22Rv1 (cell line): ENCODE measurements around the gene NHLH2.

Experiments used
- ZFX ChIP-seq: fragments of 450-650 bp; IDR thresholded peaks from 2 replicates; pipeline ENCODE4 v1.6.1; 2017; ENCODE audit warnings: antibody characterized with exemption, borderline replicate concordance
- TF ChIP-seq, protein P1 (sequence below): fragments of 450-650 bp; IDR thresholded peaks from 2 replicates; pipeline ENCODE4 v1.5.1; 2017; ENCODE audit warnings: mild to moderate bottlenecking

GRCh38 chr1:115832651-115833050, 8.3 kb downstream of the NHLH2 start:
- TF ChIP-seq, protein P1, sequence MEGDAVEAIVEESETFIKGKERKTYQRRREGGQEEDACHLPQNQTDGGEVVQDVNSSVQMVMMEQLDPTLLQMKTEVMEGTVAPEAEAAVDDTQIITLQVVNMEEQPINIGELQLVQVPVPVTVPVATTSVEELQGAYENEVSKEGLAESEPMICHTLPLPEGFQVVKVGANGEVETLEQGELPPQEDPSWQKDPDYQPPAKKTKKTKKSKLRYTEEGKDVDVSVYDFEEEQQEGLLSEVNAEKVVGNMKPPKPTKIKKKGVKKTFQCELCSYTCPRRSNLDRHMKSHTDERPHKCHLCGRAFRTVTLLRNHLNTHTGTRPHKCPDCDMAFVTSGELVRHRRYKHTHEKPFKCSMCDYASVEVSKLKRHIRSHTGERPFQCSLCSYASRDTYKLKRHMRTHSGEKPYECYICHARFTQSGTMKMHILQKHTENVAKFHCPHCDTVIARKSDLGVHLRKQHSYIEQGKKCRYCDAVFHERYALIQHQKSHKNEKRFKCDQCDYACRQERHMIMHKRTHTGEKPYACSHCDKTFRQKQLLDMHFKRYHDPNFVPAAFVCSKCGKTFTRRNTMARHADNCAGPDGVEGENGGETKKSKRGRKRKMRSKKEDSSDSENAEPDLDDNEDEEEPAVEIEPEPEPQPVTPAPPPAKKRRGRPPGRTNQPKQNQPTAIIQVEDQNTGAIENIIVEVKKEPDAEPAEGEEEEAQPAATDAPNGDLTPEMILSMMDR, result no peak
- TF ChIP-seq ZFX, result no peak
